ENCODE results near the gene CTNND2.

Gene CTNND2

GRCh38 chr5:11171236-11171635 is 733.0 kb downstream of the CTNND2 start:
- Histone ChIP-seq H3K27ac (ENCODE audit: insufficient read depth, low read depth, low read length, poor library complexity, severe bottlenecking) (no peak overlapping the region), H3K36me3 (ENCODE audit: control insufficient read depth, insufficient read depth, low read length) (no peaks in the 10 kb centered on the region), H3K9me3 (ENCODE audit: control insufficient read depth, low read length) (no peaks in the 10 kb centered on the region), H3K27me3 (ENCODE audit: control insufficient read depth, insufficient read depth, low read length, poor library complexity, severe bottlenecking) (no peaks in the 10 kb centered on the region), H3K4me3 (ENCODE audit: insufficient read depth, low read depth, low read length) (no peak overlapping the region), H3K4me1 (ENCODE audit: control insufficient read depth, insufficient read depth, low read length) (no peaks in the 10 kb centered on the region)
- 100% methylated on average over 1 of the region's 1 CpG for WGBS, 2 experiments

- H3K4me3 ChIP-seq (ENCODE audit: insufficient read depth, low read depth, low read length) = no peak overlapping the region
- H3K27me3 ChIP-seq (ENCODE audit: control insufficient read depth, insufficient read depth, low read length, poor library complexity, severe bottlenecking) = no peaks in the 10 kb centered on the region
- H3K4me1 ChIP-seq (ENCODE audit: control insufficient read depth, insufficient read depth, low read length) = no peaks in the 10 kb centered on the region
- H3K9me3 ChIP-seq (ENCODE audit: control insufficient read depth, low read length) = no peaks in the 10 kb centered on the region
- H3K27ac ChIP-seq (ENCODE audit: insufficient read depth, low read depth, low read length, poor library complexity, severe bottlenecking) = no peak overlapping the region
- no peaks in the 10 kb centered on the region for H3K36me3 ChIP-seq (ENCODE audit: control insufficient read depth, insufficient read depth, low read length)
- 80% methylated on average over 6 to 7 of the region's 7 CpGs for WGBS, 2 experiments
These were observed 737.3 kb downstream of the CTNND2 start for GRCh38 chr5:11166923-11167322.

GRCh38 chr5:11164531-11165294 is 739.5 kb downstream of the CTNND2 start:
- Histone ChIP-seq H3K9me3 (ENCODE audit: control insufficient read depth, low read length) (no peaks in the 10 kb centered on the region), H3K27ac (ENCODE audit: insufficient read depth, low read depth, low read length, poor library complexity, severe bottlenecking) (no peak overlapping the region), H3K27me3 (ENCODE audit: control insufficient read depth, insufficient read depth, low read length, poor library complexity, severe bottlenecking) (no peaks in the 10 kb centered on the region), H3K4me1 (ENCODE audit: control insufficient read depth, insufficient read depth, low read length) (no peaks in the 10 kb centered on the region), H3K4me3 (ENCODE audit: insufficient read depth, low read depth, low read length) (no peak overlapping the region), H3K36me3 (ENCODE audit: control insufficient read depth, insufficient read depth, low read length) (no peaks in the 10 kb centered on the region)
- 94 to 95% methylated on average over 3 to 6 of the region's 6 CpGs for WGBS, 2 experiments

GRCh38 chr5:11157132-11157531 is 747.1 kb downstream of the CTNND2 start:
- 61% methylated on average over 3 of the region's 3 CpGs for WGBS, 2 experiments
- Histone ChIP-seq H3K4me3 (ENCODE audit: insufficient read depth, low read depth, low read length) (no peak overlapping the region), H3K4me1 (ENCODE audit: control insufficient read depth, insufficient read depth, low read length) (no peaks in the 10 kb centered on the region), H3K9me3 (ENCODE audit: control insufficient read depth, low read length) (no peaks in the 10 kb centered on the region), H3K27ac (ENCODE audit: insufficient read depth, low read depth, low read length, poor library complexity, severe bottlenecking) (no peak overlapping the region), H3K36me3 (ENCODE audit: control insufficient read depth, insufficient read depth, low read length) (no peaks in the 10 kb centered on the region), H3K27me3 (ENCODE audit: control insufficient read depth, insufficient read depth, low read length, poor library complexity, severe bottlenecking) (no peaks in the 10 kb centered on the region)

- Histone ChIP-seq H3K27me3 (ENCODE audit: control insufficient read depth, insufficient read depth, low read length, poor library complexity, severe bottlenecking) (no peaks in the 10 kb centered on the region), H3K4me1 (ENCODE audit: control insufficient read depth, insufficient read depth, low read length) (no peaks in the 10 kb centered on the region), H3K27ac (ENCODE audit: insufficient read depth, low read depth, low read length, poor library complexity, severe bottlenecking) (no peak overlapping the region), H3K4me3 (ENCODE audit: insufficient read depth, low read depth, low read length) (no peak overlapping the region), H3K36me3 (ENCODE audit: control insufficient read depth, insufficient read depth, low read length) (no peaks in the 10 kb centered on the region), H3K9me3 (ENCODE audit: control insufficient read depth, low read length) (no peaks in the 10 kb centered on the region)
- WGBS, 2 experiments = 94 to 96% methylated on average over 12 of the region's 12 CpGs
These were observed 750.4 kb downstream of the CTNND2 start for GRCh38 chr5:11153670-11154382.

GRCh38 chr5:11152368-11152767 is 751.9 kb downstream of the CTNND2 start:
- no peaks in the 10 kb centered on the region for H3K4me1 ChIP-seq (ENCODE audit: control insufficient read depth, insufficient read depth, low read length)
- WGBS, 2 experiments = 92 to 96% methylated on average over 8 of the region's 8 CpGs

DNA sequence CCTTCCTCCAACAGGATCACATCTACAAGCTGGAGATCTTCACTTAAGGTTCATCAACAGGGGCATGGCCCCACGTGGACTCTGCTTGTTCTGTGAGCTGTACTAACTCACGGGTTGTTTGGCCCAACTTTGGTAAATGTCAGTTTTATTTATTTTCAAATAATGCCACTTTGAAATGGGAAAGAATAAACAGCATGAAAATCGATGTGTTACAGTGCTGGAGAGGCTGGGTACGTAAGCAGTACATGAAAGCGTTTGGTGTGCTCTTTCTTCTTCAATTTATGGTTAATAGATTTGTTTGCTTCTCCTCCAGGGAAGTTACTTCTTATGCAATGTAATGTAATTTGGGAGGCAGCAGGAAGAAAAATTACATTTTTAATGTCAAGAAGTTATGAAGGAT is 753.3 kb downstream of the CTNND2 start:
- H3K27me3 ChIP-seq (ENCODE audit: control insufficient read depth, insufficient read depth, low read length, poor library complexity, severe bottlenecking) = no peaks in the 10 kb centered on the region
- 90 to 94% methylated on average over 5 of the region's 5 CpGs for WGBS, 2 experiments
- H3K4me3 ChIP-seq (ENCODE audit: insufficient read depth, low read depth, low read length) = no peak overlapping the region

More at GRCh38 chr5:11152368-11152767, 751.9 kb downstream of the CTNND2 start:
- H3K4me3 ChIP-seq (ENCODE audit: insufficient read depth, low read depth, low read length) = no peak overlapping the region
- no peaks in the 10 kb centered on the region for H3K27me3 ChIP-seq (ENCODE audit: control insufficient read depth, insufficient read depth, low read length, poor library complexity, severe bottlenecking)
- no peak overlapping the region for H3K27ac ChIP-seq (ENCODE audit: insufficient read depth, low read depth, low read length, poor library complexity, severe bottlenecking)
- H3K36me3 ChIP-seq (ENCODE audit: control insufficient read depth, insufficient read depth, low read length) = no peaks in the 10 kb centered on the region
- H3K9me3 ChIP-seq (ENCODE audit: control insufficient read depth, low read length) = no peaks in the 10 kb centered on the region

GRCh38 chr5:11148810-11149539 is 755.3 kb downstream of the CTNND2 start:
- Histone ChIP-seq H3K27me3 (ENCODE audit: control insufficient read depth, insufficient read depth, low read length, poor library complexity, severe bottlenecking) (no peaks in the 10 kb centered on the region), H3K4me3 (ENCODE audit: insufficient read depth, low read depth, low read length) (no peak overlapping the region), H3K9me3 (ENCODE audit: control insufficient read depth, low read length) (no peaks in the 10 kb centered on the region), H3K36me3 (ENCODE audit: control insufficient read depth, insufficient read depth, low read length) (no peaks in the 10 kb centered on the region), H3K27ac (ENCODE audit: insufficient read depth, low read depth, low read length, poor library complexity, severe bottlenecking) (no peak overlapping the region), H3K4me1 (ENCODE audit: control insufficient read depth, insufficient read depth, low read length) (no peaks in the 10 kb centered on the region)
- 92 to 94% methylated on average over 13 to 14 of the region's 14 CpGs for WGBS, 2 experiments

More for the DNA sequence above, 753.3 kb downstream of the CTNND2 start:
- Histone ChIP-seq H3K4me1 (ENCODE audit: control insufficient read depth, insufficient read depth, low read length) (no peaks in the 10 kb centered on the region), H3K36me3 (ENCODE audit: control insufficient read depth, insufficient read depth, low read length) (no peaks in the 10 kb centered on the region), H3K9me3 (ENCODE audit: control insufficient read depth, low read length) (no peaks in the 10 kb centered on the region), H3K27ac (ENCODE audit: insufficient read depth, low read depth, low read length, poor library complexity, severe bottlenecking) (no peak overlapping the region)

DNA sequence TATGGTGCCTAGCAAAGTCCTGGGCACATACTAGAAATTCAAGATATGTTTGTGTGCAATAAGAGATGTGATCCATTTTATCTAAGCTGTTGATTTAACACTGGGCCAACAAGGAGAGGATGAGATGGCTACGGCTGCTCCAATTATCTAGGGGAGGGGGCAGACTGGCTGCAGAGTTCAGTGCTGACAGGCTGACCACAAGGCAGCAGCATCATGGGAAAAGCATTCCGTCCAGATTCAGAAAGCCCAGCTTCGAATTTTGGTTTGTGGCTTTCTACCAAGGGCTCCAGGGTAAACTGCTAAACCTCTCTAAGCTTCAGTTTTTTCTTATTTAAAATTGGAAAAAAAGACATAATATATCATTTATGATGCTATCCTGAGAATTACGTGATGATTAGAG is 758.1 kb downstream of the CTNND2 start:
- H3K4me1 ChIP-seq (ENCODE audit: control insufficient read depth, insufficient read depth, low read length) = no peaks in the 10 kb centered on the region
- no peaks in the 10 kb centered on the region for H3K27me3 ChIP-seq (ENCODE audit: control insufficient read depth, insufficient read depth, low read length, poor library complexity, severe bottlenecking)
- H3K9me3 ChIP-seq (ENCODE audit: control insufficient read depth, low read length) = no peaks in the 10 kb centered on the region
- 97 to 99% methylated on average over 4 of the region's 4 CpGs for WGBS, 2 experiments
- H3K27ac ChIP-seq (ENCODE audit: insufficient read depth, low read depth, low read length, poor library complexity, severe bottlenecking) = no peak overlapping the region
- H3K4me3 ChIP-seq (ENCODE audit: insufficient read depth, low read depth, low read length) = no peak overlapping the region
- H3K36me3 ChIP-seq (ENCODE audit: control insufficient read depth, insufficient read depth, low read length) = no peaks in the 10 kb centered on the region
